ENCODE measurements around the gene ARHGAP44. TPM values are rescaled to one million over a fixed set of nuclear protein-coding genes. Genes with fewer than 3 reads are reported as not detected.

ARHGAP44 gene
- total RNA-seq, 1 experiment from 2014 or later: 9.9 TPM

DNA sequence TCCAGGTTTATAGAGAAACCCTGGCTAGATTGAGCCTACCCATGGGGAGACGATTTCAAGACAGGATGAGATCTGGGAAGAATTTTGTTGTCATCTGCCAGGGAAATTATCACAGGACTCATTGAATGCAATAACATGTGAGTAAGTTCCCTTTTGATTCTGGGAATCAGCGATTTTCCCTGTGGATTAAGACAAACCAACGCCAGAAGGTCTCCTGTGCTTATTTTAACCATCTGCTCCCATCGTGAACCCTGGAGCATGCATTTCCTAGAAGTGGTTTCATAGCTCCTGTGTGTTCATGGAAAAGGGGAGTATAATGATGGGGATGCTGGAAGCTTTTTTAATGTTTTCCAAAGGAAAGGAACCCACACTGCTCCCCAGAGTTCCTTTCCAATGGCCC lies 21.0 kb upstream of the ARHGAP44 start:
- Histone ChIP-seq H3K79me2 (ENCODE audit: insufficient read depth, low read length) (no peaks in the 10 kb centered on the region), H4K5ac (ENCODE audit: insufficient read length, low read depth, low read length) (no peak overlapping the region), H2AK5ac (ENCODE audit: insufficient read length, low read length) (no peak overlapping the region), H3K27me3 (ENCODE audit: insufficient read depth, low read length) (no peaks in the 10 kb centered on the region), H3K4ac (ENCODE audit: low read depth, low read length) (no peak overlapping the region), H2BK15ac (ENCODE audit: low read depth, low read length) (no peak overlapping the region), H3K14ac (ENCODE audit: insufficient read depth, low read length) (no peak overlapping the region), H2BK120ac (ENCODE audit: low read depth, low read length, poor library complexity, severe bottlenecking) (no peak overlapping the region), H4K20me1 (ENCODE audit: control insufficient read depth, insufficient read depth, insufficient read length) (no peaks in the 10 kb centered on the region), H2BK12ac (ENCODE audit: insufficient read length, low read depth, low read length) (no peak overlapping the region), H3K27ac (ENCODE audit: insufficient read length, low read depth, low read length) (no peak overlapping the region), H3K9ac (ENCODE audit: extremely low read depth, insufficient read length, low read length) (no peak overlapping the region), H2AFZ (ENCODE audit: low read length) (no peak overlapping the region), H3K4me1 (ENCODE audit: insufficient read depth, low read length) (no peaks in the 10 kb centered on the region), H3K79me1 (ENCODE audit: insufficient read depth, low read depth, low read length, poor library complexity, severe bottlenecking) (no peaks in the 10 kb centered on the region), H3K23me2 (ENCODE audit: insufficient read length, low read depth, low read length, poor library complexity, severe bottlenecking) (no peaks in the 10 kb centered on the region), H4K91ac (ENCODE audit: insufficient read length, low read depth, low read length) (no peak overlapping the region), H3K9me3 (ENCODE audit: control insufficient read depth, low read depth, low read length) (no peaks in the 10 kb centered on the region), H3K18ac (ENCODE audit: insufficient read length, low read depth, low read length) (no peak overlapping the region), H3K56ac (ENCODE audit: insufficient read length, low read depth, low read length) (no peak overlapping the region), H2BK5ac (ENCODE audit: insufficient read length, low read length) (no peak overlapping the region), H3K23ac (ENCODE audit: insufficient read length, low read depth, low read length) (no peak overlapping the region), H4K8ac (replicated peaks; ENCODE audit: insufficient read length, low read depth, low read length) (no peak overlapping the region), H3T11ph (ENCODE audit: low read length) (no peak overlapping the region), H3K4me2 (ENCODE audit: insufficient read depth, insufficient read length, low read length) (no peak overlapping the region), H2BK20ac (ENCODE audit: low read depth, low read length, poor library complexity, severe bottlenecking) (no peak overlapping the region)
- no peak for DNase-seq
- TF ChIP-seq, protein P1, sequence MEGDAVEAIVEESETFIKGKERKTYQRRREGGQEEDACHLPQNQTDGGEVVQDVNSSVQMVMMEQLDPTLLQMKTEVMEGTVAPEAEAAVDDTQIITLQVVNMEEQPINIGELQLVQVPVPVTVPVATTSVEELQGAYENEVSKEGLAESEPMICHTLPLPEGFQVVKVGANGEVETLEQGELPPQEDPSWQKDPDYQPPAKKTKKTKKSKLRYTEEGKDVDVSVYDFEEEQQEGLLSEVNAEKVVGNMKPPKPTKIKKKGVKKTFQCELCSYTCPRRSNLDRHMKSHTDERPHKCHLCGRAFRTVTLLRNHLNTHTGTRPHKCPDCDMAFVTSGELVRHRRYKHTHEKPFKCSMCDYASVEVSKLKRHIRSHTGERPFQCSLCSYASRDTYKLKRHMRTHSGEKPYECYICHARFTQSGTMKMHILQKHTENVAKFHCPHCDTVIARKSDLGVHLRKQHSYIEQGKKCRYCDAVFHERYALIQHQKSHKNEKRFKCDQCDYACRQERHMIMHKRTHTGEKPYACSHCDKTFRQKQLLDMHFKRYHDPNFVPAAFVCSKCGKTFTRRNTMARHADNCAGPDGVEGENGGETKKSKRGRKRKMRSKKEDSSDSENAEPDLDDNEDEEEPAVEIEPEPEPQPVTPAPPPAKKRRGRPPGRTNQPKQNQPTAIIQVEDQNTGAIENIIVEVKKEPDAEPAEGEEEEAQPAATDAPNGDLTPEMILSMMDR (conservative IDR thresholded peaks at IDR 0.05): no peak
- no peaks in the 10 kb centered on the region; a peak in 1 of 4 replicates for H3K4me1 Mint-ChIP-seq
- H3K9me3 Mint-ChIP-seq: no peaks in the 10 kb centered on the region
- no peak overlapping the region for H3K4me3 Mint-ChIP-seq
- H3K27me3 Mint-ChIP-seq (ENCODE audit: low read depth): peaks cover 2% of the 10 kb centered on the region; the same call in 1 of the 2 replicates
- no peaks in the 10 kb centered on the region for H3K36me3 Mint-ChIP-seq (ENCODE audit: insufficient read depth in 1 of 3, low read depth in 3 of 3)
- H3K27ac Mint-ChIP-seq: no peak overlapping the region
- no CpG with 5 or more reads among the region's 4 CpGs for WGBS (ENCODE audit: extremely low coverage, insufficient read length, low lambda C conversion rate)
